Measurements from ENCODE around the gene AGBL4.

AGBL4 gene

DNA sequence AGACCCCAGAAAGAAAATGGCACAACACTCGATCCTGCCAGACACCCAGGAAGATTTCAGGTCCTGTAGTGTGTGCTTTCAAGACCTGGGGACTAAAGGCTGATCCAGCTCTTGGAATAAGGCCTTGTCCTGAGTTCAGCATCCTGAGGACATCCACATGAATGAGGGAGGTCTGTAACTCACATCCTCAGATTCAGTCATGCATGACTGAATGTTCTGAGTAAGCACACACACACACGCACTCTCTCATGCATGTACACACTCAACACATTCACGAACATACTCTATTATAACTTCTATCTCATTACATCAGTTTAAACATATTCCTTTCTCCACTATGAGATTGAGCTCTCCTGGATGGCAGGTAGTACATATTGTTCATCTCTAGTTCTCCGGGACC lies 973.7 kb downstream of the AGBL4 start:
- TF ChIP-seq TCF12 (IDR thresholded peaks at IDR 0.05; ENCODE audit: low read depth) (no peak), NFIC (IDR thresholded peaks at IDR 0.05) (no peak), ZBTB7A (IDR thresholded peaks at IDR 0.05; ENCODE audit: low read depth) (no peak), FOXM1 (IDR thresholded peaks at IDR 0.05; ENCODE audit: borderline replicate concordance, low read depth) (no peak)

DNA sequence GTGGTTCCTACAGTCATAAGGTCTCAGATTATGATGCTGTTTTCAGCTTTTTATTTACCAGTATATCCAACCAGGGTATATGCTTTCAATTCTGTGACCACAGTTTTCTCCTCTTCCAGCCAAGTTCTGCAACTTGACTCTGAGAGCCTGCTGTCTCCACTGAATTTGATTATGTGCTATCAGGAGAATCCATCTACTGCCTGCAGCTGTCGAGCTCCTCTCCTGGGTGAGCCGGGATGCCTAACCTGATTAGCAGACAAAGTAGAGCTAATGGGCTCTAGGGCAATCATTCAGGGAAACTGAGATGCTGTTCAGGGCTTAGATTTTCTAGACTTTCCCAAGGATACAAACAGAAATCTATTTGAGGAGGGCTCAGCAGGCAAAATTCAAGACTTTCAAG lies 975.6 kb downstream of the AGBL4 start:
- TF ChIP-seq EP300 (IDR thresholded peaks at IDR 0.05; ENCODE audit: borderline replicate concordance), result no peak
- TF ChIP-seq YY1 (IDR thresholded peaks at IDR 0.05; ENCODE audit: low read depth), result no peak
- no peak for TF ChIP-seq CREB1 (IDR thresholded peaks at IDR 0.05; ENCODE audit: low read depth)
- TF ChIP-seq EGR1 (IDR thresholded peaks at IDR 0.05), result no peak
- no peak for TF ChIP-seq TEAD4 (IDR thresholded peaks at IDR 0.05)
- TF ChIP-seq, protein P1, sequence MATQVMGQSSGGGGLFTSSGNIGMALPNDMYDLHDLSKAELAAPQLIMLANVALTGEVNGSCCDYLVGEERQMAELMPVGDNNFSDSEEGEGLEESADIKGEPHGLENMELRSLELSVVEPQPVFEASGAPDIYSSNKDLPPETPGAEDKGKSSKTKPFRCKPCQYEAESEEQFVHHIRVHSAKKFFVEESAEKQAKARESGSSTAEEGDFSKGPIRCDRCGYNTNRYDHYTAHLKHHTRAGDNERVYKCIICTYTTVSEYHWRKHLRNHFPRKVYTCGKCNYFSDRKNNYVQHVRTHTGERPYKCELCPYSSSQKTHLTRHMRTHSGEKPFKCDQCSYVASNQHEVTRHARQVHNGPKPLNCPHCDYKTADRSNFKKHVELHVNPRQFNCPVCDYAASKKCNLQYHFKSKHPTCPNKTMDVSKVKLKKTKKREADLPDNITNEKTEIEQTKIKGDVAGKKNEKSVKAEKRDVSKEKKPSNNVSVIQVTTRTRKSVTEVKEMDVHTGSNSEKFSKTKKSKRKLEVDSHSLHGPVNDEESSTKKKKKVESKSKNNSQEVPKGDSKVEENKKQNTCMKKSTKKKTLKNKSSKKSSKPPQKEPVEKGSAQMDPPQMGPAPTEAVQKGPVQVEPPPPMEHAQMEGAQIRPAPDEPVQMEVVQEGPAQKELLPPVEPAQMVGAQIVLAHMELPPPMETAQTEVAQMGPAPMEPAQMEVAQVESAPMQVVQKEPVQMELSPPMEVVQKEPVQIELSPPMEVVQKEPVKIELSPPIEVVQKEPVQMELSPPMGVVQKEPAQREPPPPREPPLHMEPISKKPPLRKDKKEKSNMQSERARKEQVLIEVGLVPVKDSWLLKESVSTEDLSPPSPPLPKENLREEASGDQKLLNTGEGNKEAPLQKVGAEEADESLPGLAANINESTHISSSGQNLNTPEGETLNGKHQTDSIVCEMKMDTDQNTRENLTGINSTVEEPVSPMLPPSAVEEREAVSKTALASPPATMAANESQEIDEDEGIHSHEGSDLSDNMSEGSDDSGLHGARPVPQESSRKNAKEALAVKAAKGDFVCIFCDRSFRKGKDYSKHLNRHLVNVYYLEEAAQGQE (IDR thresholded peaks at IDR 0.05; ENCODE audit: low read depth), result no peak
- no peak for TF ChIP-seq TCF12 (IDR thresholded peaks at IDR 0.05; ENCODE audit: low read depth)
- TF ChIP-seq, protein P2, sequence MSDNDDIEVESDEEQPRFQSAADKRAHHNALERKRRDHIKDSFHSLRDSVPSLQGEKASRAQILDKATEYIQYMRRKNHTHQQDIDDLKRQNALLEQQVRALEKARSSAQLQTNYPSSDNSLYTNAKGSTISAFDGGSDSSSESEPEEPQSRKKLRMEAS (IDR thresholded peaks at IDR 0.05), result no peak

DNA sequence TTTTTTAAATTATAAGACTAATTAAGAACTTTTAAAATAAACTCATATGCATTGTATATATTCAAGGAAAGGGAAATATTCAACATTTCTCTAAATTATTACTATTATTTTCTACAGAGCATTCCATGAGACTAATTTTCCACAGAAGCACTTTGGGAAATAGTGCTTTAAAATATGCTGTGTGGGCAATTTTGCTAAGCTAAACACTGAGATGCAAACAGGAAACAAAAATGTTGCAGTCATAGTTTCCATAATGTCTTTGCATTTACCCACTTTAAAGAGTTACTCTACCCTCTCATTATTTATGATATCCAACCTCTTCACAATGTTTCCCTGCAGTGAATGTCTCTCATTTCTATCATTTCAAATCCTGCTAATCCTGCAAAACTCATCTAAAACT lies 977.4 kb downstream of the AGBL4 start:
- TF ChIP-seq ZBTB7A (IDR thresholded peaks at IDR 0.05; ENCODE audit: low read depth) (no peak), NFIC (IDR thresholded peaks at IDR 0.05) (no peak), TAF1 (IDR thresholded peaks at IDR 0.05; ENCODE audit: low read depth) (no peak)

DNA sequence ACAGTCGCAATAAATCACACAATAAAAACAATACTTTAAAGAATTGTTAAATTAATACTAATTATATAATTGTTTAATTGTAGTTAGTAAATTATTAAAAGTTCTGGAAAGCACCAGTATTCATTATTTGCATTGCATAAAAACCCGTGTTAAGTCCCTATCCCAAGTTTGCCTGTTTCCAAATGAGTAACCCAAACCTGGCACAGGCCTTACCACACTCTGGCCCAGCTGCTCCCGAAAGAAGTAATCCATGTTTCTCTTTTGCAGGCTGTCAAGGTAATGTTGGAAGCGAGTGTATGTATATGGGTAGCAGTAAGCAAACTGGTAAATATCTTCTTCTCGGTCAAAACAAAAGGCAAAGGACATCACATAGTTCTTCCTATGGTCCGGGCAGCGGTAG lies 978.4 kb downstream of the AGBL4 start:
- TF ChIP-seq YY1 (IDR thresholded peaks at IDR 0.05; ENCODE audit: low read depth) (no peak), TAF1 (IDR thresholded peaks at IDR 0.05; ENCODE audit: low read depth) (no peak), TCF12 (IDR thresholded peaks at IDR 0.05; ENCODE audit: low read depth) (no peak), EGR1 (IDR thresholded peaks at IDR 0.05) (no peak), CREB1 (IDR thresholded peaks at IDR 0.05; ENCODE audit: low read depth) (no peak), ZBTB7A (IDR thresholded peaks at IDR 0.05; ENCODE audit: low read depth) (no peak), EP300 (IDR thresholded peaks at IDR 0.05; ENCODE audit: borderline replicate concordance) (no peak)
- TF ChIP-seq, protein P1 (IDR thresholded peaks at IDR 0.05; ENCODE audit: low read depth), result no peak
- TF ChIP-seq, protein P3, sequence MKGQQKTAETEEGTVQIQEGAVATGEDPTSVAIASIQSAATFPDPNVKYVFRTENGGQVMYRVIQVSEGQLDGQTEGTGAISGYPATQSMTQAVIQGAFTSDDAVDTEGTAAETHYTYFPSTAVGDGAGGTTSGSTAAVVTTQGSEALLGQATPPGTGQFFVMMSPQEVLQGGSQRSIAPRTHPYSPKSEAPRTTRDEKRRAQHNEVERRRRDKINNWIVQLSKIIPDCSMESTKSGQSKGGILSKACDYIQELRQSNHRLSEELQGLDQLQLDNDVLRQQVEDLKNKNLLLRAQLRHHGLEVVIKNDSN (IDR thresholded peaks at IDR 0.05), result no peak

DNA sequence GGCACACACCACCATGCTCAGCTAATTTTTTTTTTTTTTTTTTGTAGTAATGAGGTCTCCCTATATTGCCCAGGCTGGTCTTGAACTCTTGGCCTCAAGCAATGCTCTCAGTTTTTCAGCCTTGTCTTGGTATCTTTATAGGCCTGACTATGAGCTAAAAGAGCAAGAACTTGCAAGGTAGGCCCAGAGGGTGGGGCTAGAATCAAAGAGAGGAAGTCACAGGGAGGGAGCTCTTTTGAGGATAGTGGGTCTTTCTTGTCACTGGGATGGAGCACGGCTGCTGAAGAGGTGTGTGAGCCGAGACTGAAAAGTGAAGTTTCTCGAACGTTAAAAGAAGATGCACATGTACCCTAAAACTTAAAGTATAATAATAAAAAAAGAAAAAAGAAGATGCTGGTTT lies 987.1 kb downstream of the AGBL4 start:
- no peak for TF ChIP-seq TAF1 (IDR thresholded peaks at IDR 0.05; ENCODE audit: low read depth)
- no peak for TF ChIP-seq FOXM1 (IDR thresholded peaks at IDR 0.05; ENCODE audit: borderline replicate concordance, low read depth)

DNA sequence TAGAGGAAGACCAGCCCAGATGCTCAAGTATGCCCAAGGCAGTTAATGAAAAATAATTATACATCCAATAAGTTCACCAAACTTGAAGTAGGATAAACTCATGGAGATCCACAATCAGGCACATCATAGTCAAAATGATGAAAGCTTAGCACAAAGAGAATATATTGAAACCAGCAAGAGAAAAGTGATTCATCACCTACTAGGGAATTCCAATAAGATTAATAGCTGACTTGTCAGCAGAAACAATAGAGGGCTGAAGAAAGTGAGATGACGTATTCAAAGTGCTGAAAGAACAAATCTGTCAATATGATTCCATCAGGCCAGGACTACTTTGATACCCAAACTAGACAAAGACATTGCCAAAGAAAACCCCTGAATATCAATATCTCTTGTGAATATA lies 995.4 kb downstream of the AGBL4 start:
- TF ChIP-seq ZBTB7A (IDR thresholded peaks at IDR 0.05; ENCODE audit: low read depth), result no peak

DNA sequence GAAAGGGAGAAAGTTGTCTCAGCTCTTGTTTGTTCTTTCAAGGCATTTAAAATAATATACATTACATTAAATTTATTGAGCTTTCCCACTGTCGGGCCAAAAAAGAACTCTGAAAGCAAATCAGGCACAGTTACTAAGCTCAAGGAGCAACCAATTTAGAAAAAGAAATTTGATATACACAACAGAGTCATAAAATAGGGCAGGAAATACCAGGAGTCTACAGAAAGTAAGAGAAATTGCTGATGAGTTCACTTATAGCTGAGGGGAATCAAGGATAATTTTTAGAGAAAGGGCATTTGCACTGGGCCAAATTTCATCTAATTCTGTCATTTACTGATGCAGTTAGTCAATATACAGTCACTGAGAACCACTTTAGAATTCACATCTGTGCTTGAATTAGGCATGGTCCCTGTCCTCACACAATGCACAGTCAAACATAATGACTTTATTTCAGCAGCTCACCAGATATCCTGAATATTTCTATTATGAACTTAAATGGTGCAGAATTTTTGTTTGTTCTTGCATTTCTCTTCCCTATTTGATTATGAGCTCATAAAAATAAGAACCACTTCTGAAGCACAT lies 997.4 kb downstream of the AGBL4 start:
- TF ChIP-seq RAD21 (IDR thresholded peaks at IDR 0.05; ENCODE audit: low read depth), result no peak
- TF ChIP-seq, protein P3 (IDR thresholded peaks at IDR 0.05), result no peak

Measured in Ishikawa (cell line).